H9 (cell line): Measurements from ENCODE around the gene PCDH9. TPM values are rescaled to one million over a fixed set of nuclear protein-coding genes. Genes with fewer than 3 reads are reported as not detected.

Experiments used
- DNase-seq: peaks from one replicate; pipeline ENCODE4 v3.0.0-alpha.2; 2017
- H2AFZ ChIP-seq: one replicate; pipeline ENCODE4 v1.6.1; 2013; ENCODE audit warnings: mild to moderate bottlenecking, low read length, control low read depth, moderate library complexity
- H2AK5ac ChIP-seq: 2 replicates; pipeline ENCODE4 v1.6.1; 2013; ENCODE audit warnings: low read length, control low read depth, mixed read lengths; ENCODE audit not compliant: insufficient read length
- H2BK120ac ChIP-seq: one replicate; pipeline ENCODE4 v1.6.1; 2013; ENCODE audit warnings: low read depth, mild to moderate bottlenecking, low read length, control low read depth, inconsistent platforms; ENCODE audit not compliant: poor library complexity, severe bottlenecking
- H2BK12ac ChIP-seq: 2 replicates; pipeline ENCODE4 v1.6.1; 2013; ENCODE audit warnings: low read length, control low read depth, mixed read lengths, low read depth; ENCODE audit not compliant: insufficient read length
- H2BK15ac ChIP-seq: 2 replicates; pipeline ENCODE4 v1.6.1; 2013; ENCODE audit warnings: low read depth, low read length, control low read depth
- H2BK20ac ChIP-seq: one replicate; pipeline ENCODE4 v1.6.1; 2013; ENCODE audit warnings: low read depth, mild to moderate bottlenecking, low read length, control low read depth, inconsistent platforms; ENCODE audit not compliant: poor library complexity, severe bottlenecking
- H2BK5ac ChIP-seq: 2 replicates; pipeline ENCODE4 v1.6.1; 2013; ENCODE audit warnings: low read length, control low read depth, mixed read lengths; ENCODE audit not compliant: insufficient read length
- H3K14ac ChIP-seq: 2 replicates; pipeline ENCODE4 v1.6.1; 2013; ENCODE audit warnings: low read length, control low read depth; ENCODE audit not compliant: insufficient read depth
- H3K18ac ChIP-seq: 2 replicates; pipeline ENCODE4 v1.6.1; 2013; ENCODE audit warnings: low read depth, mild to moderate bottlenecking, mixed read lengths, low read length, control low read depth; ENCODE audit not compliant: insufficient read length
- H3K23ac ChIP-seq: 2 replicates; pipeline ENCODE4 v1.6.1; 2013; ENCODE audit warnings: low read length, control low read depth, mixed read lengths, low read depth; ENCODE audit not compliant: insufficient read length
- H3K23me2 ChIP-seq: 2 replicates; pipeline ENCODE4 v1.6.1; 2013; ENCODE audit warnings: low read depth, mild to moderate bottlenecking, mixed read lengths, low read length, control low read depth; ENCODE audit not compliant: insufficient read length, poor library complexity, severe bottlenecking
- H3K27ac ChIP-seq: 2 replicates; pipeline ENCODE4 v1.5.1; 2013; ENCODE audit warnings: low read length, control low read depth, mixed read lengths, low read depth; ENCODE audit not compliant: insufficient read length
- H3K27me3 ChIP-seq: 2 replicates; pipeline ENCODE4 v1.6.1; 2013; ENCODE audit warnings: low read length, control low read depth, inconsistent platforms; ENCODE audit not compliant: insufficient read depth
- H3K4ac ChIP-seq: 2 replicates; pipeline ENCODE4 v1.6.1; 2013; ENCODE audit warnings: low read depth, mild to moderate bottlenecking, control low read depth, inconsistent platforms, low read length, moderate library complexity
- H3K4me1 ChIP-seq: 2 replicates; pipeline ENCODE4 v1.6.1; 2013; ENCODE audit warnings: low read length, control low read depth, inconsistent platforms; ENCODE audit not compliant: insufficient read depth
- H3K4me2 ChIP-seq: 2 replicates; pipeline ENCODE4 v1.6.1; 2013; ENCODE audit warnings: low read length, control low read depth, mixed read lengths; ENCODE audit not compliant: insufficient read length, insufficient read depth
- H3K56ac ChIP-seq: 2 replicates; pipeline ENCODE4 v1.6.1; 2013; ENCODE audit warnings: low read depth, mild to moderate bottlenecking, mixed read lengths, low read length, control low read depth; ENCODE audit not compliant: insufficient read length
- H3K79me1 ChIP-seq: 2 replicates; pipeline ENCODE4 v1.6.1; 2013; ENCODE audit warnings: low read depth, mild to moderate bottlenecking, moderate library complexity, low read length, control low read depth, inconsistent platforms; ENCODE audit not compliant: insufficient read depth, poor library complexity, severe bottlenecking
- H3K79me2 ChIP-seq: 2 replicates; pipeline ENCODE4 v1.6.1; 2013; ENCODE audit warnings: low read length, control low read depth, inconsistent platforms; ENCODE audit not compliant: insufficient read depth
- H3K9ac ChIP-seq: 2 replicates; pipeline ENCODE4 v1.6.1; 2013; ENCODE audit warnings: low read length, control low read depth, mixed read lengths; ENCODE audit not compliant: insufficient read length; ENCODE audit errors: extremely low read depth
- H3K9me3 ChIP-seq: one replicate; pipeline ENCODE4 v1.6.1; 2013; ENCODE audit warnings: low read depth, low read length, inconsistent platforms; ENCODE audit not compliant: control insufficient read depth
- H3T11ph ChIP-seq: one replicate; pipeline ENCODE4 v1.6.1; 2013; ENCODE audit warnings: mild to moderate bottlenecking, low read length, control low read depth, inconsistent platforms
- H4K20me1 ChIP-seq: one replicate; pipeline ENCODE4 v1.6.1; 2013; ENCODE audit not compliant: control insufficient read depth, insufficient read length, insufficient read depth
- H4K5ac ChIP-seq: 2 replicates; pipeline ENCODE4 v1.6.1; 2013; ENCODE audit warnings: low read depth, mild to moderate bottlenecking, mixed read lengths, low read length, control low read depth; ENCODE audit not compliant: insufficient read length
- H4K8ac ChIP-seq: replicated peaks from 2 replicates; pipeline ENCODE4 v1.6.1; 2013; ENCODE audit warnings: low read length, control low read depth, mixed read lengths, low read depth; ENCODE audit not compliant: insufficient read length
- H4K91ac ChIP-seq: 2 replicates; pipeline ENCODE4 v1.6.1; 2013; ENCODE audit warnings: low read depth, mild to moderate bottlenecking, moderate library complexity, mixed read lengths, low read length, control low read depth; ENCODE audit not compliant: insufficient read length
- H3K27ac Mint-ChIP-seq, 3 experiments: 2 replicates in 2 of 3; 3 replicates in 1 of 3; pipeline ENCODE4 v1.8.0; 2020 to 2021; ENCODE audit warnings: mixed read lengths in 3 of 3, mild to moderate bottlenecking in 1 of 3, moderate library complexity in 1 of 3
- H3K27me3 Mint-ChIP-seq: 2 replicates; pipeline ENCODE4 v1.8.0; 2021; ENCODE audit warnings: low read depth, mild to moderate bottlenecking, moderate library complexity, mixed read lengths
- H3K36me3 Mint-ChIP-seq, 3 experiments: 2 replicates in 2 of 3; 3 replicates in 1 of 3; pipeline ENCODE4 v1.8.0; 2020 to 2021; ENCODE audit warnings: low read depth in 3 of 3, mixed read lengths in 3 of 3; ENCODE audit not compliant: insufficient read depth in 1 of 3
- H3K4me1 Mint-ChIP-seq, 2 experiments: 2 replicates each; pipeline ENCODE4 v1.8.0; 2020; ENCODE audit warnings: mixed read lengths in 2 of 2
- H3K4me3 Mint-ChIP-seq, 2 experiments: 2 replicates in 1 of 2; 3 replicates in 1 of 2; pipeline ENCODE4 v1.8.0; 2020 to 2021; ENCODE audit warnings: mild to moderate bottlenecking in 2 of 2, mixed read lengths in 2 of 2, moderate library complexity in 1 of 2
- H3K9me3 Mint-ChIP-seq, 2 experiments: 2 replicates in 1 of 2; 3 replicates in 1 of 2; pipeline ENCODE4 v1.8.0; 2020; ENCODE audit warnings: mild to moderate bottlenecking in 2 of 2, mixed read lengths in 2 of 2, moderate library complexity in 1 of 2
- WGBS: extraction: QIAGEN DNeasy Blood & Tissue Kit; methylation state at CpG from one replicate; pipeline ENCODE4 v1.1.7; 2013; ENCODE audit warnings: missing lambda C conversion rate, low lambda C conversion rate, mixed read lengths; ENCODE audit not compliant: insufficient read length; ENCODE audit errors: extremely low coverage; 5-methylcytosine and 5-hydroxymethylcytosine counted together
- total RNA-seq: library from RNA; stranded (reverse); gene quantifications from 2 replicates; pipeline ENCODE4 v1.2.1, GENCODE V29; 2021
- TF ChIP-seq, protein P1 (sequence below): fragments of 200-600 bp; sonication (generic); conservative IDR thresholded peaks from 3 replicates; pipeline ENCODE4 v1.8.0; 2021; ENCODE audit warnings: antibody characterized with exemption, mild to moderate bottlenecking

PCDH9 gene
- total RNA-seq, 1 experiment from 2014 or later, result 0.11 TPM

DNA sequence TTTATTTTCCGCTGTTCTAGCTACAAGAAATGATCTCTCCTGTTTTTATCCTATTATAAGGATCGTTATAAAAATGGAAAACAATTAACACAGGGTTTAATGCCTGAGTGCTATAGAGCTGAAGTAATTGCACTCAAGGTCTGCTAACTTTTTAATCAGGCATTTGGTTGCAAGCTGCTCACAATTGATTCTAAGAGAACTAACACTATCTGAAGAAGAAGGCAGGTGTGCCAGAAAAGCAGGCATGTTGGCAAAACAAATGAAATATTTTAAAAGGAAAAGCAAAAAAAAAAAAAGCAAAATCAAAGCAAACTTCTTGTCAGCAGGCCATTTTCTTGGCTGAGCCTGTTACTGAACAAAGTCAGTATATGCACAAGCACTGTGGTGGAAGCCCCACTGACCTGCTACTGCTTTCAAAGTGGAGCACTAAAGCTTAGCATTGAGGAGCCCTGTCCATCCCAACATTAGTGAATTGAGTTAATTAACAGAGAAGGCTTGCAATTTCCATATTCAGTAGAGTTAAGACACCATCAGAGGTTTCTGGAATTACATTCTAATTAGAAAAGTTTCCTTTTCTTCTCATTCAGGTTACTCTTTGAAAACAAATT lies 574.2 kb downstream of the PCDH9 start:
- Histone ChIP-seq H4K8ac (no peak overlapping the region), H2BK120ac (no peak overlapping the region), H3K56ac (no peak overlapping the region), H3K79me1 (no peaks in the 10 kb centered on the region), H3K18ac (no peak overlapping the region), H2BK20ac (no peak overlapping the region), H3K4me1 (no peaks in the 10 kb centered on the region; the same call in 1 of the 2 replicates), H3K14ac (no peak overlapping the region), H4K5ac (no peak overlapping the region), H3K27me3 (no peaks in the 10 kb centered on the region), H2BK15ac (no peak overlapping the region), H2AK5ac (no peak overlapping the region), H3T11ph (no peak overlapping the region), H3K23me2 (no peaks in the 10 kb centered on the region), H4K91ac (no peak overlapping the region), H3K23ac (no peak overlapping the region), H3K4ac (no peak overlapping the region), H4K20me1 (no peaks in the 10 kb centered on the region), H3K4me2 (no peak overlapping the region), H3K79me2 (no peaks in the 10 kb centered on the region), H3K27ac (no peak overlapping the region), H3K9me3 (no peaks in the 10 kb centered on the region), H2AFZ (no peak overlapping the region), H3K9ac (no peak overlapping the region), H2BK5ac (no peak overlapping the region), H2BK12ac (no peak overlapping the region)
- no peaks in the 10 kb centered on the region for H3K9me3 Mint-ChIP-seq
- WGBS, result no CpG with 5 or more reads among the region's 2 CpGs
- no peak for DNase-seq
- H3K4me1 Mint-ChIP-seq, result peaks cover 4 to 5% of the 10 kb centered on the region in 2 experiments; a peak in 3 of 4 replicates
- TF ChIP-seq, protein P1, sequence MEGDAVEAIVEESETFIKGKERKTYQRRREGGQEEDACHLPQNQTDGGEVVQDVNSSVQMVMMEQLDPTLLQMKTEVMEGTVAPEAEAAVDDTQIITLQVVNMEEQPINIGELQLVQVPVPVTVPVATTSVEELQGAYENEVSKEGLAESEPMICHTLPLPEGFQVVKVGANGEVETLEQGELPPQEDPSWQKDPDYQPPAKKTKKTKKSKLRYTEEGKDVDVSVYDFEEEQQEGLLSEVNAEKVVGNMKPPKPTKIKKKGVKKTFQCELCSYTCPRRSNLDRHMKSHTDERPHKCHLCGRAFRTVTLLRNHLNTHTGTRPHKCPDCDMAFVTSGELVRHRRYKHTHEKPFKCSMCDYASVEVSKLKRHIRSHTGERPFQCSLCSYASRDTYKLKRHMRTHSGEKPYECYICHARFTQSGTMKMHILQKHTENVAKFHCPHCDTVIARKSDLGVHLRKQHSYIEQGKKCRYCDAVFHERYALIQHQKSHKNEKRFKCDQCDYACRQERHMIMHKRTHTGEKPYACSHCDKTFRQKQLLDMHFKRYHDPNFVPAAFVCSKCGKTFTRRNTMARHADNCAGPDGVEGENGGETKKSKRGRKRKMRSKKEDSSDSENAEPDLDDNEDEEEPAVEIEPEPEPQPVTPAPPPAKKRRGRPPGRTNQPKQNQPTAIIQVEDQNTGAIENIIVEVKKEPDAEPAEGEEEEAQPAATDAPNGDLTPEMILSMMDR, result no peak
- H3K27me3 Mint-ChIP-seq, result no peaks in the 10 kb centered on the region
- no peak overlapping the region; a peak in 1 of 7 replicates for H3K27ac Mint-ChIP-seq
- no peak overlapping the region for H3K4me3 Mint-ChIP-seq
- H3K36me3 Mint-ChIP-seq, result no peaks in the 10 kb centered on the region
